SK-N-SH (cell line): Measurements from ENCODE around the gene ZNF385C. TPM values are rescaled to one million over a fixed set of nuclear protein-coding genes. Genes with fewer than 3 reads are reported as not detected.

Source experiments
- CTCF ChIA-PET: fragments of 300-600, 350-600 bp; formaldehyde crosslinking; extraction: SDS; loops from one replicate; lab custom pipeline; 2021; lab: Yijun Ruan, JAX
- POLR2A ChIA-PET: fragments of 350-600 bp; sonication (Branson Sonifier 250); formaldehyde crosslinking; extraction: SDS; loops from one replicate; lab custom pipeline; 2020; ENCODE audit warnings: antibody characterized with exemption, inconsistent platforms; lab: Yijun Ruan, JAX
- DNase-seq: peaks from one replicate; pipeline ENCODE4 v3.0.0; 2012
- H2AFZ ChIP-seq: fragments of 200-600 bp; sonication (generic); 2 replicates; pipeline ENCODE4 v1.8.1; 2016; ENCODE audit warnings: antibody characterized with exemption, mild to moderate bottlenecking, low read depth
- H3F3A ChIP-seq: fragments of 200-600 bp; sonication (generic); replicated peaks from 2 replicates; pipeline ENCODE3; 2016; ENCODE audit warnings: antibody characterized with exemption, mild to moderate bottlenecking; ENCODE audit not compliant: insufficient read depth
- H3K27ac ChIP-seq, 2 experiments: fragments of 200-500 bp in 1 of 2; fragments of 200-600 bp in 1 of 2; sonication (Bioruptor generic) in 1 of 2; sonication (generic), shearing (Covaris generic) in 1 of 2; 2 replicates each; pipeline versions ENCODE4 v1.5.1 to v1.6.1; 2014 to 2016; ENCODE audit warnings: low read depth in 2 of 2, inconsistent platforms in 1 of 2, low read length in 1 of 2, mild to moderate bottlenecking in 1 of 2, mixed read lengths in 1 of 2
- H3K27me3 ChIP-seq: fragments of 200-600 bp; sonication (generic), shearing (Covaris generic); 2 replicates; pipeline ENCODE4 v1.6.1; 2016; ENCODE audit warnings: mixed run types; ENCODE audit not compliant: insufficient read depth
- H3K36me3 ChIP-seq, 2 experiments: fragments of 200-500 bp in 1 of 2; fragments of 200-600 bp in 1 of 2; sonication (Bioruptor generic) in 1 of 2; sonication (generic) in 1 of 2; replicated peaks in 1 of 2; 2 replicates each; pipeline versions ENCODE3 to v1.5.1; 2014 to 2016; ENCODE audit warnings: low read length in 1 of 2, mild to moderate bottlenecking in 1 of 2; ENCODE audit not compliant: insufficient read depth in 2 of 2, control insufficient read depth in 1 of 2
- H3K4me1 ChIP-seq, 2 experiments: fragments of 200-500 bp in 1 of 2; fragments of 200-600 bp in 1 of 2; sonication (Bioruptor generic) in 1 of 2; sonication (generic), shearing (Covaris generic) in 1 of 2; 2 replicates each; pipeline versions ENCODE4 v1.5.1 to v1.6.1; 2014 to 2016; ENCODE audit warnings: low read depth in 1 of 2, low read length in 1 of 2, mixed run types in 1 of 2; ENCODE audit not compliant: insufficient read depth in 2 of 2, control insufficient read depth in 1 of 2
- H3K4me2 ChIP-seq: fragments of 200-600 bp; sonication (generic), shearing (Covaris generic); 2 replicates; pipeline ENCODE4 v1.6.1; 2017; ENCODE audit warnings: mixed run types
- H3K4me3 ChIP-seq, 2 experiments: fragments of 200-500 bp in 1 of 2; fragments of 200-600 bp in 1 of 2; sonication (Bioruptor generic) in 1 of 2; sonication (generic), shearing (Covaris generic) in 1 of 2; 2 replicates each; pipeline versions ENCODE4 v1.5.1 to v1.8.1; 2014 to 2016; ENCODE audit warnings: low read depth in 2 of 2, inconsistent platforms in 1 of 2, low read length in 1 of 2, mild to moderate bottlenecking in 1 of 2, mixed read lengths in 1 of 2, moderate library complexity in 1 of 2
- H3K79me2 ChIP-seq: fragments of 200-600 bp; sonication (generic); 2 replicates; pipeline ENCODE4 v1.8.1; 2017; ENCODE audit warnings: mild to moderate bottlenecking; ENCODE audit not compliant: insufficient read depth
- H3K9ac ChIP-seq: fragments of 200-600 bp; sonication (generic); 2 replicates; pipeline ENCODE4 v1.6.1; 2017; ENCODE audit warnings: mixed run types
- H3K9me2 ChIP-seq: fragments of 200-600 bp; sonication (generic); 2 replicates; pipeline ENCODE4 v1.6.1; 2017; ENCODE audit warnings: mixed run types
- H3K9me3 ChIP-seq: fragments of 200-600 bp; sonication (generic); 2 replicates; pipeline ENCODE4 v1.6.1; 2017; ENCODE audit warnings: mixed run types, mild to moderate bottlenecking, moderate library complexity
- H4K20me1 ChIP-seq: fragments of 200-600 bp; sonication (generic); 2 replicates; pipeline ENCODE4 v1.6.1; 2017; ENCODE audit warnings: mild to moderate bottlenecking, mixed run types; ENCODE audit not compliant: insufficient read depth
- ELF1 ChIP-seq: IDR thresholded peaks from 2 replicates; pipeline ENCODE4 v1.4.0; 2012
- EZH2phosphoT487 ChIP-seq: fragments of 200-600 bp; sonication (generic); IDR thresholded peaks from 2 replicates; pipeline ENCODE4 v1.6.1; 2017; ENCODE audit warnings: low read depth, mixed run types, mild to moderate bottlenecking, antibody characterized with exemption, moderate library complexity, borderline replicate concordance
- FOSL2 ChIP-seq: IDR thresholded peaks from 2 replicates; pipeline ENCODE4 v1.4.0; 2012; ENCODE audit warnings: low read depth, mild to moderate bottlenecking, moderate library complexity, borderline replicate concordance
- FOXJ3 ChIP-seq: sonication (generic); formaldehyde crosslinking; IDR thresholded peaks from 2 replicates; pipeline ENCODE4 v1.5.1; 2020; ENCODE audit warnings: mild to moderate bottlenecking, missing genetic modification reagents
- FOXM1 ChIP-seq: IDR thresholded peaks from 2 replicates; pipeline ENCODE4 v1.4.0; 2012; ENCODE audit warnings: low read depth, mild to moderate bottlenecking
- GABPA ChIP-seq: IDR thresholded peaks from 2 replicates; pipeline ENCODE4 v1.4.0; 2012; ENCODE audit warnings: low read depth, mild to moderate bottlenecking
- JUND ChIP-seq: IDR thresholded peaks from 2 replicates; pipeline ENCODE4 v1.4.0; 2012
- NFIC ChIP-seq: IDR thresholded peaks from 2 replicates; pipeline ENCODE4 v1.4.0; 2012; ENCODE audit warnings: borderline replicate concordance
- RFX5 ChIP-seq: IDR thresholded peaks from 2 replicates; pipeline ENCODE4 v1.6.1; 2012; ENCODE audit warnings: mild to moderate bottlenecking, improper control_type of control experiment, low read length
- SMC3 ChIP-seq: IDR thresholded peaks from 2 replicates; pipeline ENCODE4 v1.6.1; 2012; ENCODE audit warnings: low read depth, low read length, improper control_type of control experiment
- USF1 ChIP-seq: IDR thresholded peaks from 2 replicates; pipeline ENCODE4 v1.4.0; 2012; ENCODE audit warnings: low read depth, borderline replicate concordance
- ZBTB33 ChIP-seq: IDR thresholded peaks from 2 replicates; pipeline ENCODE4 v1.4.0; 2012; ENCODE audit warnings: low read depth, borderline replicate concordance
- WGBS: methylation state at CpG from one replicate; pipeline ENCODE4 v1.1.6; 2017; ENCODE audit warnings: low lambda C conversion rate; 5-methylcytosine and 5-hydroxymethylcytosine counted together
- polyA plus RNA-seq, 3 experiments: library from polyadenylated mRNA; depleted of rRNA; stranded (reverse); fragments of >200 nt; gene quantifications; 2 replicates each; pipeline ENCODE4 v1.2.3, GENCODE V29; 2012
- TF ChIP-seq, protein P1 (sequence below): IDR thresholded peaks from 2 replicates; pipeline ENCODE4 v1.4.0; 2012; ENCODE audit warnings: low read depth
- TF ChIP-seq, protein P2 (sequence below): IDR thresholded peaks from 2 replicates; pipeline ENCODE4; 2012
- TF ChIP-seq, protein P3 (sequence below): fragments of 150-350 bp; IDR thresholded peaks from 2 replicates; pipeline ENCODE4 v1.6.1; 2016; ENCODE audit warnings: mild to moderate bottlenecking, low read depth, low read length
- TF ChIP-seq, protein P4 (sequence below): fragments of 200-600 bp; sonication (generic); IDR thresholded peaks from 2 replicates; pipeline ENCODE4 v1.6.1; 2017; ENCODE audit warnings: antibody characterized with exemption, mild to moderate bottlenecking, moderate library complexity

ZNF385C gene
- polyA plus RNA-seq, 1 of the 3 experiments (the other 2 are of a cell fraction): 0.05 TPM

GRCh38 chr17:42062681-42063080 is 35.6 kb downstream of the ZNF385C start:
- no peak overlapping the region for H3K4me2 ChIP-seq
- no peaks in the 10 kb centered on the region for H4K20me1 ChIP-seq
- H3K4me1 ChIP-seq: peaks cover 0 to 4% of the 10 kb centered on the region in 2 experiments; a peak in 1 of 4 replicates
- no peak overlapping the region for H3K27ac ChIP-seq
- H3K9me3 ChIP-seq: no peaks in the 10 kb centered on the region
- H3K27me3 ChIP-seq: no peaks in the 10 kb centered on the region
- CTCF ChIA-PET: interaction anchor here (0.9 to 2.1 kb wide), 5 partner anchors 10 to 46 kb away, joined by 3 to 12 read pairs (median 4); no protein-coding TSS in a partner anchor
- no peaks in the 10 kb centered on the region for H3K79me2 ChIP-seq
- WGBS: 90% methylated on average over 7 of the region's 14 CpGs
- H3F3A ChIP-seq: no peaks in the 10 kb centered on the region
- H3K9ac ChIP-seq: no peak overlapping the region
- no peak overlapping the region for H2AFZ ChIP-seq
- no peaks in the 10 kb centered on the region for H3K9me2 ChIP-seq
- H3K36me3 ChIP-seq: no peaks in the 10 kb centered on the region
- POLR2A ChIA-PET: no interaction called here
- no peak for TF ChIP-seq FOXM1
- no peak for TF ChIP-seq ELF1
- TF ChIP-seq RFX5: no peak
- no peak for TF ChIP-seq SMC3
- TF ChIP-seq, protein P1, sequence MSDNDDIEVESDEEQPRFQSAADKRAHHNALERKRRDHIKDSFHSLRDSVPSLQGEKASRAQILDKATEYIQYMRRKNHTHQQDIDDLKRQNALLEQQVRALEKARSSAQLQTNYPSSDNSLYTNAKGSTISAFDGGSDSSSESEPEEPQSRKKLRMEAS: no peak
- TF ChIP-seq, protein P2, sequence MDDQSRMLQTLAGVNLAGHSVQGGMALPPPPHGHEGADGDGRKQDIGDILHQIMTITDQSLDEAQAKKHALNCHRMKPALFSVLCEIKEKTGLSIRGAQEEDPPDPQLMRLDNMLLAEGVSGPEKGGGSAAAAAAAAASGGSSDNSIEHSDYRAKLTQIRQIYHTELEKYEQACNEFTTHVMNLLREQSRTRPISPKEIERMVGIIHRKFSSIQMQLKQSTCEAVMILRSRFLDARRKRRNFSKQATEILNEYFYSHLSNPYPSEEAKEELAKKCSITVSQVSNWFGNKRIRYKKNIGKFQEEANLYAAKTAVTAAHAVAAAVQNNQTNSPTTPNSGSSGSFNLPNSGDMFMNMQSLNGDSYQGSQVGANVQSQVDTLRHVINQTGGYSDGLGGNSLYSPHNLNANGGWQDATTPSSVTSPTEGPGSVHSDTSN: no peak
- TF ChIP-seq USF1: no peak
- TF ChIP-seq FOSL2: no peak
- no peak for TF ChIP-seq FOXJ3 (CRISPR knock-in tag)
- TF ChIP-seq JUND: no peak
- TF ChIP-seq, protein P3, sequence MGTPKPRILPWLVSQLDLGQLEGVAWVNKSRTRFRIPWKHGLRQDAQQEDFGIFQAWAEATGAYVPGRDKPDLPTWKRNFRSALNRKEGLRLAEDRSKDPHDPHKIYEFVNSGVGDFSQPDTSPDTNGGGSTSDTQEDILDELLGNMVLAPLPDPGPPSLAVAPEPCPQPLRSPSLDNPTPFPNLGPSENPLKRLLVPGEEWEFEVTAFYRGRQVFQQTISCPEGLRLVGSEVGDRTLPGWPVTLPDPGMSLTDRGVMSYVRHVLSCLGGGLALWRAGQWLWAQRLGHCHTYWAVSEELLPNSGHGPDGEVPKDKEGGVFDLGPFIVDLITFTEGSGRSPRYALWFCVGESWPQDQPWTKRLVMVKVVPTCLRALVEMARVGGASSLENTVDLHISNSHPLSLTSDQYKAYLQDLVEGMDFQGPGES: no peak
- TF ChIP-seq, protein P4, sequence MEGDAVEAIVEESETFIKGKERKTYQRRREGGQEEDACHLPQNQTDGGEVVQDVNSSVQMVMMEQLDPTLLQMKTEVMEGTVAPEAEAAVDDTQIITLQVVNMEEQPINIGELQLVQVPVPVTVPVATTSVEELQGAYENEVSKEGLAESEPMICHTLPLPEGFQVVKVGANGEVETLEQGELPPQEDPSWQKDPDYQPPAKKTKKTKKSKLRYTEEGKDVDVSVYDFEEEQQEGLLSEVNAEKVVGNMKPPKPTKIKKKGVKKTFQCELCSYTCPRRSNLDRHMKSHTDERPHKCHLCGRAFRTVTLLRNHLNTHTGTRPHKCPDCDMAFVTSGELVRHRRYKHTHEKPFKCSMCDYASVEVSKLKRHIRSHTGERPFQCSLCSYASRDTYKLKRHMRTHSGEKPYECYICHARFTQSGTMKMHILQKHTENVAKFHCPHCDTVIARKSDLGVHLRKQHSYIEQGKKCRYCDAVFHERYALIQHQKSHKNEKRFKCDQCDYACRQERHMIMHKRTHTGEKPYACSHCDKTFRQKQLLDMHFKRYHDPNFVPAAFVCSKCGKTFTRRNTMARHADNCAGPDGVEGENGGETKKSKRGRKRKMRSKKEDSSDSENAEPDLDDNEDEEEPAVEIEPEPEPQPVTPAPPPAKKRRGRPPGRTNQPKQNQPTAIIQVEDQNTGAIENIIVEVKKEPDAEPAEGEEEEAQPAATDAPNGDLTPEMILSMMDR: no peak
- no peak for TF ChIP-seq GABPA
- no peak for TF ChIP-seq ZBTB33
- TF ChIP-seq EZH2phosphoT487: no peak
- TF ChIP-seq NFIC: no peak
- TF ChIP-seq, all 33 proteins: peak for 0
- DNase-seq: no peak
- no peak overlapping the region for H3K4me3 ChIP-seq
